ENCODE data around the gene FYTTD1.

Gene FYTTD1

GRCh38 chr3:197737319-197737649 lies 12.4 kb upstream of the FYTTD1 start:
- DNase-seq (ENCODE audit: low read depth): no peak
- peak overlapping the region; percentile 64 for H3K4me3 ChIP-seq (ENCODE audit: control insufficient read depth, low read depth, low read length)
- TF ChIP-seq CTCF (IDR thresholded peaks at IDR 0.05; ENCODE audit: control insufficient read depth, insufficient read depth, low read depth, low read length, missing control alignments): no peak

- no peak for DNase-seq (ENCODE audit: low read depth)
- no peak for TF ChIP-seq CTCF (IDR thresholded peaks at IDR 0.05; ENCODE audit: control insufficient read depth, insufficient read depth, low read depth, low read length, missing control alignments)
Measured at GRCh38 chr3:197737749-197738462, 11.8 kb upstream of the FYTTD1 start.

GRCh38 chr3:197742787-197743186 lies 6.9 kb upstream of the FYTTD1 start:
- no peak for TF ChIP-seq CTCF (IDR thresholded peaks at IDR 0.05; ENCODE audit: control insufficient read depth, insufficient read depth, low read depth, low read length, missing control alignments)
- no peak overlapping the region for H3K4me3 ChIP-seq (ENCODE audit: control insufficient read depth, low read depth, low read length)
- DNase-seq (ENCODE audit: low read depth): no peak

More at GRCh38 chr3:197737749-197738462, 11.8 kb upstream of the FYTTD1 start:
- no peak overlapping the region; the same call in 1 of the 2 replicates for H3K4me3 ChIP-seq (ENCODE audit: control insufficient read depth, low read depth, low read length)

GRCh38 chr3:197746209-197746608 lies 3.5 kb upstream of the FYTTD1 start:
- H3K4me3 ChIP-seq (ENCODE audit: control insufficient read depth, low read depth, low read length): no peak overlapping the region
- no peak for DNase-seq (ENCODE audit: low read depth)
- TF ChIP-seq CTCF (IDR thresholded peaks at IDR 0.05; ENCODE audit: control insufficient read depth, insufficient read depth, low read depth, low read length, missing control alignments): no peak

- no peak overlapping the region for H3K4me3 ChIP-seq (ENCODE audit: control insufficient read depth, low read depth, low read length)
- TF ChIP-seq CTCF (IDR thresholded peaks at IDR 0.05; ENCODE audit: control insufficient read depth, insufficient read depth, low read depth, low read length, missing control alignments): no peak
- no peak for DNase-seq (ENCODE audit: low read depth)
Measured at GRCh38 chr3:197746801-197747237, 2.9 kb upstream of the FYTTD1 start.

- no peak for DNase-seq (ENCODE audit: low read depth)
- no peak for TF ChIP-seq CTCF (IDR thresholded peaks at IDR 0.05; ENCODE audit: control insufficient read depth, insufficient read depth, low read depth, low read length, missing control alignments)
- peak overlapping the region; percentile 75 for H3K4me3 ChIP-seq (ENCODE audit: control insufficient read depth, low read depth, low read length)
Measured at GRCh38 chr3:197748597-197749314, 927 bp upstream of the FYTTD1 start.

Measured in AG09309 (cell line).